OCI-LY1 (cell line): ENCODE data around the gene PTPN23.

Experiments
- CTCF ChIP-seq: fragments of 200-600 bp; sonication (generic), shearing (Covaris generic); IDR thresholded peaks from 2 replicates; pipeline ENCODE4 v1.5.1; 2017; ENCODE audit warnings: mild to moderate bottlenecking, antibody characterized with exemption, low read length, moderate library complexity, mixed read lengths
- EZH2 ChIP-seq: fragments of 200-600 bp; sonication (generic), shearing (Covaris generic); IDR thresholded peaks from 2 replicates; pipeline ENCODE4 v1.8.0; 2017; ENCODE audit warnings: borderline replicate concordance, mixed run types, mild to moderate bottlenecking, antibody characterized with exemption, low read length, moderate library complexity, mixed read lengths

- TF ChIP-seq CTCF = no peak
- no peak for TF ChIP-seq EZH2
Observed at GRCh38 chr3:47385796-47386195, 5.0 kb downstream of the PTPN23 start.
